ENCODE measurements around the gene RNASE1.

DNA sequence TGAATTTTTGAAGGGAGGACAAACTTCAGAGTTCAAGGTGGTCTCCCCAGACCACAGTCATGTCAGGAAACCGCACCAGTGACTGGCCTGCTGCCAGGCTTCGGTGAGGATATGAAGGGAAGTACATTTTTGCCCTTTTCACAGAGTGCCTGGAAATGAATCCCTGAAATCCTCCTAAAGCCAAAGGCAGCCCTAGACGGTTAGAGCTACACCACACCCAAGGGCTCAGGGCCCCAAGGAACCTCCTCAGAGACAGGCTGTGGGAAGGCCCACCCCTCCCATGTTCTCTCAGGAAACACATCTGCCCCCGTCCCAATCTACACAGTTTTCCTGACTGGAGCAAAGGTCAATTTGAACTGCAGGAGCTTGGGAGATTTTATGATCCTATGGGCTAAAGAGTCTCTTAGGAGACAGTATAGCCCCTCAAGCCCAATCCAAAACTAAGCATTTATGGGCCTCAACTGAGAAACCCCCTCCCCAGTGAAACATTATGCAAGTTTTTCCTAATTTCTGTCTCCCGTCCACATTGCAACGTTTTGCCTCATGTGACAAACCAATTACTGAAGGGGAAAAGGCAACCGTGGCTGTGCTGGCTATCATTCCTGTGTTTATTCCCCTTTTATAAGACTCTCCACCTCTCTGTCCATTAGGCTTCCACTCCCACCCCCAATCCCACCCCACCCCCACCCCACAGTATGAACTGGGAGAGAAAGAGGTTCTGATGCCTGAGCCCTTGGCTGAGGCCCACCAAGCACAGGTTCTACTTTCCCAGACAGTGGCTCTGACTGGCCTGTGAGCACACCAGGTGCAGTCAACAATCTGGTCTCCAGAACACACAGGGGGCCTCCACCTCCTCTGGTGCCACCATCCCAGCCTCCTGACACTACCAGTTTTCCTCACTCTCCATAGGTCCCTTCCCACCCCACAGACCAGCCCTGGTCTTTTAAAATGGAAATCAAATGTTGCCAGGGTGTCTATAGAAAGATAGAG is 9.6 kb upstream of the RNASE1 start:
- TF ChIP-seq POLR2A (IDR thresholded peaks at IDR 0.05; ENCODE audit: extremely low read depth, insufficient read length) (no peak), CTCF (IDR thresholded peaks at IDR 0.05; ENCODE audit: low read depth, low read length) (no peak), MYC (IDR thresholded peaks at IDR 0.05; ENCODE audit: low read depth, low read length) (no peak)
- TF ChIP-seq, protein P1, sequence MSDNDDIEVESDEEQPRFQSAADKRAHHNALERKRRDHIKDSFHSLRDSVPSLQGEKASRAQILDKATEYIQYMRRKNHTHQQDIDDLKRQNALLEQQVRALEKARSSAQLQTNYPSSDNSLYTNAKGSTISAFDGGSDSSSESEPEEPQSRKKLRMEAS (IDR thresholded peaks at IDR 0.05; ENCODE audit: low read depth, low read length) = no peak

Data from NB4 (cell line).